Chondrocyte (in vitro differentiated cells): ENCODE results near the gene DLL4. TPM values are rescaled to one million over a fixed set of nuclear protein-coding genes. Genes with fewer than 3 reads are reported as not detected.

ENCODE experiments used
- DNase-seq: peaks from one replicate; pipeline ENCODE4 v3.0.0; 2021; ENCODE audit warnings: mixed read lengths, low spot score
- H3K27ac Mint-ChIP-seq: one replicate; pipeline ENCODE4 v1.8.0; 2021; ENCODE audit warnings: mild to moderate bottlenecking, moderate library complexity, mixed read lengths; ENCODE audit not compliant: unreplicated experiment
- H3K27me3 Mint-ChIP-seq: 2 replicates; pipeline ENCODE4 v1.8.0; 2021; ENCODE audit warnings: low read depth, mixed read lengths
- H3K36me3 Mint-ChIP-seq: 2 replicates; pipeline ENCODE4 v1.8.0; 2021; ENCODE audit warnings: low read depth, mixed read lengths
- H3K4me1 Mint-ChIP-seq: 2 replicates; pipeline ENCODE4 v1.8.0; 2021; ENCODE audit warnings: low read depth, mild to moderate bottlenecking, mixed read lengths
- H3K4me3 Mint-ChIP-seq: one replicate; pipeline ENCODE4 v1.8.0; 2021; ENCODE audit warnings: mild to moderate bottlenecking, moderate library complexity, mixed read lengths; ENCODE audit not compliant: unreplicated experiment
- H3K9me3 Mint-ChIP-seq: 2 replicates; pipeline ENCODE4 v1.8.0; 2021; ENCODE audit warnings: low read depth, mixed read lengths
- total RNA-seq: library from RNA; stranded (reverse); gene quantifications from 3 replicates; pipeline ENCODE4 v1.2.1, GENCODE V29; 2021
- TF ChIP-seq, protein P1 (sequence below): fragments of 200-600 bp; sonication (generic); IDR thresholded peaks from 2 replicates; pipeline ENCODE4 v1.5.0; 2021; ENCODE audit warnings: antibody characterized with exemption, mild to moderate bottlenecking, moderate library complexity

The DLL4 gene
- total RNA-seq, 1 donor from 2014 or later: 0.45 TPM

DNA sequence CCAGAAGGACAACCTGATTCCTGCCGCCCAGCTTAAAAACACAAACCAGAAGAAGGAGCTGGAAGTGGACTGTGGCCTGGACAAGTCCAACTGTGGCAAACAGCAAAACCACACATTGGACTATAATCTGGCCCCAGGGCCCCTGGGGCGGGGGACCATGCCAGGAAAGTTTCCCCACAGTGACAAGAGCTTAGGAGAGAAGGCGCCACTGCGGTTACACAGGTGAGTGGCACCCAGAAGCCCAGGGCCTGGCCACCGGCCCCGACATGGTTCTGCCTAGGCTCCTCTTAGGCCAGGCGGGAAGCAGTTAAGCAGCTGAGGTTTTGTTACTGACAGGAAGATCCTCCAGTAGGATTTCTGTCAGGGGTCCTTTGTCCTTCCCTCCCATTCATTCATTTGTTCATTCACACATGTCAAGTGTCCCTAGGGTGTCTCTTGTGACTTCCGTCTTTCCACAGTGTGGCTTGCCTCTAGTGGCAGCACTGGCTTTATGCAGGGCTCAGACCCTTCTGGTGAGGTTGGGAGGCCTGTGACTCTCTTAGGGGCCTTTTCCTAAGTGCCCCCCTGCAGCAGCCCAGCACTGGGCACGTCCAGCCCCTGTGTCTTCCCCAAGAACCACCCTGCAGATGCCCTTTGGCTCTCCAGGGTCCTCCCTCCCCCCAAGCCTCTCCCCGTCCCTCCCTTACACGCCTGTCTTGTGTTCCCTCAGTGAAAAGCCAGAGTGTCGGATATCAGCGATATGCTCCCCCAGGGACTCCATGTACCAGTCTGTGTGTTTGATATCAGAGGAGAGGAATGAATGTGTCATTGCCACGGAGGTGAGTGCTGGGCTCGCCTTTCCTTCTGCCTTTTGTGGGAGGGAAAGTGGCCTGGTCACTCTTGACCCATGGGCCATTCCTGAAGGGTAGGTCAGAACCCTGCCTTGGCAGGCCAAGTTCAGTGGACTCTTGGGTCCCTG is 7.8 kb downstream of the DLL4 start:
- no peak overlapping the region for H3K4me3 Mint-ChIP-seq
- TF ChIP-seq, protein P1, sequence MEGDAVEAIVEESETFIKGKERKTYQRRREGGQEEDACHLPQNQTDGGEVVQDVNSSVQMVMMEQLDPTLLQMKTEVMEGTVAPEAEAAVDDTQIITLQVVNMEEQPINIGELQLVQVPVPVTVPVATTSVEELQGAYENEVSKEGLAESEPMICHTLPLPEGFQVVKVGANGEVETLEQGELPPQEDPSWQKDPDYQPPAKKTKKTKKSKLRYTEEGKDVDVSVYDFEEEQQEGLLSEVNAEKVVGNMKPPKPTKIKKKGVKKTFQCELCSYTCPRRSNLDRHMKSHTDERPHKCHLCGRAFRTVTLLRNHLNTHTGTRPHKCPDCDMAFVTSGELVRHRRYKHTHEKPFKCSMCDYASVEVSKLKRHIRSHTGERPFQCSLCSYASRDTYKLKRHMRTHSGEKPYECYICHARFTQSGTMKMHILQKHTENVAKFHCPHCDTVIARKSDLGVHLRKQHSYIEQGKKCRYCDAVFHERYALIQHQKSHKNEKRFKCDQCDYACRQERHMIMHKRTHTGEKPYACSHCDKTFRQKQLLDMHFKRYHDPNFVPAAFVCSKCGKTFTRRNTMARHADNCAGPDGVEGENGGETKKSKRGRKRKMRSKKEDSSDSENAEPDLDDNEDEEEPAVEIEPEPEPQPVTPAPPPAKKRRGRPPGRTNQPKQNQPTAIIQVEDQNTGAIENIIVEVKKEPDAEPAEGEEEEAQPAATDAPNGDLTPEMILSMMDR: peak; percentile 50
- no peak for DNase-seq
- peaks cover under 1% of the 10 kb centered on the region for H3K27me3 Mint-ChIP-seq
- H3K27ac Mint-ChIP-seq: peak overlapping the region; percentile 63
- no peaks in the 10 kb centered on the region for H3K36me3 Mint-ChIP-seq
- no peaks in the 10 kb centered on the region for H3K9me3 Mint-ChIP-seq
- peaks cover 29% of the 10 kb centered on the region for H3K4me1 Mint-ChIP-seq

DNA sequence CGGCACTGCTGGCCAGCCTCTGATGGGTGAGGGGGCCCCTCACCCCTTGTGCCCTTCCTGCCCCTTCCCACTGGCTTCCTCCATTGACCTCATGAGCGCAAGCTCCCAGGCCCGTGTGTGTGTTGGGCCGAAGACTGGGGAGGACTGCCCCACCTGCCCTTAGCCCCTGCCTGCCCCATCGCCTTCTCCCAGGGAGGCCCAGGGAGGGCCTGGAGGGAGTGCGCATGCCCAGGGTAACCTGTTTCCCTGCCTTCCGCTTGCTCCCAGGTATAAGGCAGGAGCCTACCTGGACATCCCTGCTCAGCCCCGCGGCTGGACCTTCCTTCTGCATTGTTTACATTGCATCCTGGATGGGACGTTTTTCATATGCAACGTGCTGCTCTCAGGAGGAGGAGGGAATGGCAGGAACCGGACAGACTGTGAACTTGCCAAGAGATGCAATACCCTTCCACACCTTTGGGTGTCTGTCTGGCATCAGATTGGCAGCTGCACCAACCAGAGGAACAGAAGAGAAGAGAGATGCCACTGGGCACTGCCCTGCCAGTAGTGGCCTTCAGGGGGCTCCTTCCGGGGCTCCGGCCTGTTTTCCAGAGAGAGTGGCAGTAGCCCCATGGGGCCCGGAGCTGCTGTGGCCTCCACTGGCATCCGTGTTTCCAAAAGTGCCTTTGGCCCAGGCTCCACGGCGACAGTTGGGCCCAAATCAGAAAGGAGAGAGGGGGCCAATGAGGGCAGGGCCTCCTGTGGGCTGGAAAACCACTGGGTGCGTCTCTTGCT is 8.8 kb downstream of the DLL4 start:
- H3K4me3 Mint-ChIP-seq: no peak overlapping the region
- no peak for DNase-seq
- H3K4me1 Mint-ChIP-seq: peaks cover 35% of the 10 kb centered on the region
- no peaks in the 10 kb centered on the region for H3K9me3 Mint-ChIP-seq
- H3K27me3 Mint-ChIP-seq: no peaks in the 10 kb centered on the region
- TF ChIP-seq, protein P1: peak; percentile 73
- H3K36me3 Mint-ChIP-seq: no peaks in the 10 kb centered on the region
- no peak overlapping the region for H3K27ac Mint-ChIP-seq

- H3K4me1 Mint-ChIP-seq: peaks cover 35% of the 10 kb centered on the region
- no peaks in the 10 kb centered on the region for H3K9me3 Mint-ChIP-seq
- no peak for DNase-seq
- TF ChIP-seq, protein P1: no peak
- no peak overlapping the region for H3K4me3 Mint-ChIP-seq
- no peak overlapping the region for H3K27ac Mint-ChIP-seq
- no peaks in the 10 kb centered on the region for H3K27me3 Mint-ChIP-seq
- no peaks in the 10 kb centered on the region for H3K36me3 Mint-ChIP-seq
These were observed 9.4 kb downstream of the DLL4 start for GRCh38 chr15:40938536-40938870.

DNA sequence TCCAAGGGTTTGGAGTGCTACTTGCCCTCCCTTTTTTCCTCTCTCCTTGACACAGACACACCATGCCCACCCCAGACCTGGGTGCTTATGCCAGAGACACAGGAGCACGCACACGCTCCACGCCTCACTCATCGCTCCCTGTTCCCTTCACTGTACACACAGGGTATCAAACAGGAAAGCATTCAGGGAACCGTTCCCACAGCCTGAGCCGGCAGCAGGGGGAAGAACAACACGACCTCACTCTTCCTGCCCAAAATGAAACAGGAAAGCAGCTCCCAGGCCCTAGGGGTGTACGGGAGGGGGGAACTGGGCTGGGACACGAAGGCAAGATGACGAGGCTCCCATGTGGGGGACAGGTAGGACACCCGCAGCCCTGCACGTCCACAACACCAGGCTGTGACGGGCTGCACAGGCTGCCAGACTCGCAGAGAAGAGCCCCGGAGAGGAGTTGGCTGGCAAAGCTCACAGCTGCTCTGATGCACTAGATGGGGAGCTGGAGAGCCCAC is 11.2 kb downstream of the DLL4 start:
- H3K27me3 Mint-ChIP-seq: no peaks in the 10 kb centered on the region
- no peak for DNase-seq
- no peaks in the 10 kb centered on the region for H3K36me3 Mint-ChIP-seq
- peaks cover 35% of the 10 kb centered on the region for H3K4me1 Mint-ChIP-seq
- no peak overlapping the region for H3K4me3 Mint-ChIP-seq
- TF ChIP-seq, protein P1: no peak
- peak overlapping the region; percentile 90 for H3K27ac Mint-ChIP-seq
- H3K9me3 Mint-ChIP-seq: no peaks in the 10 kb centered on the region

GRCh38 chr15:40941068-40941527 is 12.0 kb downstream of the DLL4 start:
- Mint-ChIP-seq H3K4me3 (peak overlapping the region; percentile 58), H3K27me3 (no peaks in the 10 kb centered on the region), H3K27ac (peak overlapping the region; percentile 90), H3K4me1 (peaks cover 35% of the 10 kb centered on the region), H3K9me3 (no peaks in the 10 kb centered on the region), H3K36me3 (no peaks in the 10 kb centered on the region)
- TF ChIP-seq, protein P1: no peak
- no peak for DNase-seq
